ENCODE results near the gene GH2.

DNA sequence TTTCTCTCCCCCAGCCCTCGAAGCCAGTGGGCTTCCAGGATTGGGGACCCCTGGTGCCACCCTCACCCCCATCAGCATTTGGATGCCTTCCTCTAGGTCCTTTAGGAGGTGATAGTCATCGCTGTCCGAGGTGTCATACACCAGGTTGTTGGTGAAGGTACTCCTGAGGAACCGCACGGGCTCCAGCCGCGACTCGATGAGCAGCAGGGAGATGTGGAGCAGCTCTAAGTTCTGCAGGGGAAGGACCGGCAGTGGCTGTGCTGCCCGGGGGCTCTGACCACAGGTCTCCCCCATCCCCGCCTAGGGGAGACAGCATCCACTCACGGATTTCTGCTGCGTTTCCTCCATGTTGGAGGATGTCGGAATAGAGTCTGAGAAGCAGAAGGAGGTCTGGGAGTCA lies 28.4 kb upstream of the GH2 start:
- TF ChIP-seq, protein P1, sequence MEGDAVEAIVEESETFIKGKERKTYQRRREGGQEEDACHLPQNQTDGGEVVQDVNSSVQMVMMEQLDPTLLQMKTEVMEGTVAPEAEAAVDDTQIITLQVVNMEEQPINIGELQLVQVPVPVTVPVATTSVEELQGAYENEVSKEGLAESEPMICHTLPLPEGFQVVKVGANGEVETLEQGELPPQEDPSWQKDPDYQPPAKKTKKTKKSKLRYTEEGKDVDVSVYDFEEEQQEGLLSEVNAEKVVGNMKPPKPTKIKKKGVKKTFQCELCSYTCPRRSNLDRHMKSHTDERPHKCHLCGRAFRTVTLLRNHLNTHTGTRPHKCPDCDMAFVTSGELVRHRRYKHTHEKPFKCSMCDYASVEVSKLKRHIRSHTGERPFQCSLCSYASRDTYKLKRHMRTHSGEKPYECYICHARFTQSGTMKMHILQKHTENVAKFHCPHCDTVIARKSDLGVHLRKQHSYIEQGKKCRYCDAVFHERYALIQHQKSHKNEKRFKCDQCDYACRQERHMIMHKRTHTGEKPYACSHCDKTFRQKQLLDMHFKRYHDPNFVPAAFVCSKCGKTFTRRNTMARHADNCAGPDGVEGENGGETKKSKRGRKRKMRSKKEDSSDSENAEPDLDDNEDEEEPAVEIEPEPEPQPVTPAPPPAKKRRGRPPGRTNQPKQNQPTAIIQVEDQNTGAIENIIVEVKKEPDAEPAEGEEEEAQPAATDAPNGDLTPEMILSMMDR (conservative IDR thresholded peaks at IDR 0.05; ENCODE audit: low read depth in 2 of 2) = no peak
- TF ChIP-seq EZH2phosphoT487 (IDR thresholded peaks at IDR 0.05; ENCODE audit: unreplicated experiment) (no peak), POLR2AphosphoS5 (IDR thresholded peaks at IDR 0.05; ENCODE audit: low read depth) (no peak), EZH2 (IDR thresholded peaks at IDR 0.05; ENCODE audit: low read depth, unreplicated experiment) (no peak), ZNF114 (CRISPR knock-in tag; IDR thresholded peaks at IDR 0.05) (no peak), CREB1 (CRISPR knock-in tag; IDR thresholded peaks at IDR 0.05; ENCODE audit: low read depth) (no peak), JUNB (IDR thresholded peaks at IDR 0.05; ENCODE audit: unreplicated experiment) (no peak), STAT1 (IDR thresholded peaks at IDR 0.05; ENCODE audit: unreplicated experiment) (no peak)
- TF ChIP-seq, protein P2, sequence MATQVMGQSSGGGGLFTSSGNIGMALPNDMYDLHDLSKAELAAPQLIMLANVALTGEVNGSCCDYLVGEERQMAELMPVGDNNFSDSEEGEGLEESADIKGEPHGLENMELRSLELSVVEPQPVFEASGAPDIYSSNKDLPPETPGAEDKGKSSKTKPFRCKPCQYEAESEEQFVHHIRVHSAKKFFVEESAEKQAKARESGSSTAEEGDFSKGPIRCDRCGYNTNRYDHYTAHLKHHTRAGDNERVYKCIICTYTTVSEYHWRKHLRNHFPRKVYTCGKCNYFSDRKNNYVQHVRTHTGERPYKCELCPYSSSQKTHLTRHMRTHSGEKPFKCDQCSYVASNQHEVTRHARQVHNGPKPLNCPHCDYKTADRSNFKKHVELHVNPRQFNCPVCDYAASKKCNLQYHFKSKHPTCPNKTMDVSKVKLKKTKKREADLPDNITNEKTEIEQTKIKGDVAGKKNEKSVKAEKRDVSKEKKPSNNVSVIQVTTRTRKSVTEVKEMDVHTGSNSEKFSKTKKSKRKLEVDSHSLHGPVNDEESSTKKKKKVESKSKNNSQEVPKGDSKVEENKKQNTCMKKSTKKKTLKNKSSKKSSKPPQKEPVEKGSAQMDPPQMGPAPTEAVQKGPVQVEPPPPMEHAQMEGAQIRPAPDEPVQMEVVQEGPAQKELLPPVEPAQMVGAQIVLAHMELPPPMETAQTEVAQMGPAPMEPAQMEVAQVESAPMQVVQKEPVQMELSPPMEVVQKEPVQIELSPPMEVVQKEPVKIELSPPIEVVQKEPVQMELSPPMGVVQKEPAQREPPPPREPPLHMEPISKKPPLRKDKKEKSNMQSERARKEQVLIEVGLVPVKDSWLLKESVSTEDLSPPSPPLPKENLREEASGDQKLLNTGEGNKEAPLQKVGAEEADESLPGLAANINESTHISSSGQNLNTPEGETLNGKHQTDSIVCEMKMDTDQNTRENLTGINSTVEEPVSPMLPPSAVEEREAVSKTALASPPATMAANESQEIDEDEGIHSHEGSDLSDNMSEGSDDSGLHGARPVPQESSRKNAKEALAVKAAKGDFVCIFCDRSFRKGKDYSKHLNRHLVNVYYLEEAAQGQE (IDR thresholded peaks at IDR 0.05; ENCODE audit: unreplicated experiment) = no peak
- TF ChIP-seq, protein P3, sequence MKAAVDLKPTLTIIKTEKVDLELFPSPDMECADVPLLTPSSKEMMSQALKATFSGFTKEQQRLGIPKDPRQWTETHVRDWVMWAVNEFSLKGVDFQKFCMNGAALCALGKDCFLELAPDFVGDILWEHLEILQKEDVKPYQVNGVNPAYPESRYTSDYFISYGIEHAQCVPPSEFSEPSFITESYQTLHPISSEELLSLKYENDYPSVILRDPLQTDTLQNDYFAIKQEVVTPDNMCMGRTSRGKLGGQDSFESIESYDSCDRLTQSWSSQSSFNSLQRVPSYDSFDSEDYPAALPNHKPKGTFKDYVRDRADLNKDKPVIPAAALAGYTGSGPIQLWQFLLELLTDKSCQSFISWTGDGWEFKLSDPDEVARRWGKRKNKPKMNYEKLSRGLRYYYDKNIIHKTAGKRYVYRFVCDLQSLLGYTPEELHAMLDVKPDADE (IDR thresholded peaks at IDR 0.05) = no peak

All from GM23338 (cell line).